GM19455 (cell line): ENCODE results near the gene SKAP1.
"Not testable (repeated sequence)": the region's sequence is repeated elsewhere in the genome, so short reads cannot be mapped to it uniquely, and the experiment has no call there.

ENCODE experiments used
- ATAC-seq: cut with Tn5 transposase; IDR thresholded peaks from one replicate; pipeline ENCODE4 v1.9.1; 2021; ENCODE audit not compliant: unreplicated experiment

Gene SKAP1

GRCh38 chr17:48225725-48226567, 204.1 kb downstream of the SKAP1 start:
- ATAC-seq, result no peak

- ATAC-seq, result no peak
Measured at GRCh38 chr17:48223945-48224344, 206.1 kb downstream of the SKAP1 start.

DNA sequence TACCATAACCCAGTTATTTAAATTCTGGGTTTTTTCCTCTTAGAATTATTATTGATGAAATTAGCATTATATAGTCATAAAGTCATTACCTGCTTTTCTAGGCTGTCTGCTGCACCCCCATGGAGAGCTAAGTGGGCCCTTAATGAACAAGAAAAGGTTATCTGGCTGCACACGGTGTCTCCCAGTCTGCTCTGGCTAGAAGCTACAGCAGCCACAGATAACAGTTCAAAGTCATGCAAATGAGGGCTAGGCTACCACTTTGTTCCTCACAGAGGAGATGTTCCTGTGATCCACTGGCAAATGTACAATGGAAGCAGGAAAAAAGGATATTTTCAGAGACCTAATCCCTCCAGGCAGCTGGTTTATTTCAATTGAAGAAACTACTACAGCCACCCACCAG, 210.4 kb downstream of the SKAP1 start:
- no peak for ATAC-seq

- no peak for ATAC-seq
Measured at GRCh38 chr17:48215583-48216139, 214.4 kb downstream of the SKAP1 start.

GRCh38 chr17:48213797-48214196, 216.2 kb downstream of the SKAP1 start:
- no peak for ATAC-seq

DNA sequence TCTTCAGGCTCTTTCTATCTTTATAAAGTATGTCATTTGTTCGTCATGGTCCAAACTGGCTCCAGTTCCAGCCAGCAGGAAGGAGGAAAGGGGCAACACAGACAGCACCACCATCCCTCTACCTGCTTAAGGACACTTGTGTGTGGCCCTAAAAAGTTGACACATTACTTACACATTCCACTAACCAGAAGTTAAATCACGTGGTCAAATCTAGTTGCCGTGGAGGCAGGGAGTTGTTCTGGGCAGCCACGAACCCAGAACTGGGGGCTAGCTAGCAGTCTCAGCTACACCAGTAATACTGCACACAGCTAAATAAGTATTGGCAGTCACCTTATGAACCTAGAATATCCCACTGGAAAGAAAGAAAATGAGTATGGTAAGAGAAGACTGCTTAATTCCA, 218.2 kb downstream of the SKAP1 start:
- no peak for ATAC-seq

DNA sequence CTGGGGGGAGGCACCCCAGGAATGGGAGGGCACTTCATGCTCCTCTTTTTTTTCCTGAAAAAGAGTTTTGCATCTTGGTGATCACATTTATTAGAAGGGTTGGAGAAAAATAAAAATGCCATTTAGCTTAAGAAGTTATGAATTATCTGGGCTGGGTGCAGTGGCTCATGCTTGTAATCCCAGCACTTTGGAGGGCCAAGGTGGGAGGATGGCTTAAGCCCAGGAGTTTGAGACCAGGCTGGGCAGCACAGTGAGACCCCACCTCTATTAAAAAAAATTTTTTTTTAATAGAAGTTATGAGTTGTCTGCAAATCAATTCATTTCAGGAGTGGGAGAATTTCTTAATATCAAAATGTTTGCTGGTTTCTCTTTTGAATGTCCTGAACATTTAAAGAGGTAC, 219.0 kb downstream of the SKAP1 start:
- ATAC-seq, result no peak

GRCh38 chr17:48209973-48210372, 220.0 kb downstream of the SKAP1 start:
- ATAC-seq, result no peak

GRCh38 chr17:48207776-48208544, 222.1 kb downstream of the SKAP1 start:
- no peak for ATAC-seq

- not testable (repeated sequence) for ATAC-seq
Measured at GRCh38 chr17:48207036-48207435, 223.0 kb downstream of the SKAP1 start.

- no peak for ATAC-seq
Measured at GRCh38 chr17:48202959-48203358, 227.1 kb downstream of the SKAP1 start.

DNA sequence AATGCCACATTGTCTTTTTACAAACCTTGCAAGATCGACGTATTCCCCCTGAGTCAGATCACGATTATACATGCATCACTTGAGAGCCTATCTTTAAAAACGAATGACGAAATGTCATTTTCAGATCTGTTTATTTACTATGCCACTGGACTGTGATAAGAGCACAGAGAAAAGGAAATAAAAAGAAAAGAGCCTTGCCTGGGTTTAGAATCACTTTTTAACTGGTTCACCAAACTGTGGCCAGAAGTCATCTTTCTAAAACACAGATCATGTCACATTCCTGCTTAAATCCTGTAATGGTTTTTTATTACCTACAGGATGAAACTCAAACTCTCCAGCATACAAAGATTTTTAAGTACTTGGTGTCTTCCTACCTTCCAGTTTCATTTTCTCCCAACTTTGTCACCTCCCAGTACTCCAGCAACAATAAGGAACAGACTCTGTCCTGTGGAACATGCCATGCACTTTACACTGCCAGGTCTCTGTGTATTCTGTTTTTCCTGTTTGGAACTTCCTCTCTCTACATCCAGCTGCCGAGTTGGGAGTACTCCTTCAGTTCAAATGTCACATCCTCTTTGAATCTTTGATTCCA, 231.0 kb downstream of the SKAP1 start:
- ATAC-seq, result no peak

DNA sequence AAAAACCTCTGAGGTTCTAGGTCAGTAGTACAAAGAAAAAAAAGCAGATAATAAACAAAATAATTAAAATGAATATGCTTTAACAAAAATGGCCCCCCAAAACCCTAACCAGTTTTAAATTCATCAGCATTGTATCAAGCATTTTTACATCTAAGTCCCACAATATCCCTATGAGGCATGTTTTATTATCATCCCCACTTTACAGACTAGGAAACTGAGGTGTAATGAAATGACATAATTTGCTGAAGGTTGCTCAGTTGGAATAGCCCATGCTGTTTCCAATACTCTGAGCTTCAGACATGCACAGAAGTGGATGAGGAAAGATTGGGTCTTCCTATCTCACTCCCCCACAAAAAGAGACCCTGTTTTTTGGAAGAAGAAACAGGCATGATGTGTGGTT, 234.1 kb downstream of the SKAP1 start:
- no peak for ATAC-seq

DNA sequence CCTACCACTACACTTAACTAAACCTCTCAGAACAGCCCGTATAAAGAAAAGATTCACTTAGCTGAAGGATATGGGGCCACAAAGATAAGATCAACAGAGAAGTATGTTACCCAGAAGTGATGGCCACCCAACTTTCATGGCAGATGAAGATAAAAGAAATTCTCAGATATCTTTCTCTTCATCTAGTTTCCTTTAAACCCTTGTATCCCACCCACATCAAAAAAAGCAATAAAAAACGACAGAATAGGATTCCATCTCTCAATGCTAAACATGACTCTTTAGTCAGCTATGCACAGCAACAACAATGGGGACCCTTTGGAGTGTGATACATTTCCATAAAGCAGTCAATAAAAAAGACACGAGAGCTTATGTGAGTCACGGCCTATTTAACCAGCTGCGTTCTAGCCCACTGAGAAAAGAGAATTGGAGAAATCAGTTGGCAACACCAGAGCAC, 235.9 kb downstream of the SKAP1 start:
- no peak for ATAC-seq

- ATAC-seq, result no peak
Measured at GRCh38 chr17:48192321-48192731, 237.7 kb downstream of the SKAP1 start.

DNA sequence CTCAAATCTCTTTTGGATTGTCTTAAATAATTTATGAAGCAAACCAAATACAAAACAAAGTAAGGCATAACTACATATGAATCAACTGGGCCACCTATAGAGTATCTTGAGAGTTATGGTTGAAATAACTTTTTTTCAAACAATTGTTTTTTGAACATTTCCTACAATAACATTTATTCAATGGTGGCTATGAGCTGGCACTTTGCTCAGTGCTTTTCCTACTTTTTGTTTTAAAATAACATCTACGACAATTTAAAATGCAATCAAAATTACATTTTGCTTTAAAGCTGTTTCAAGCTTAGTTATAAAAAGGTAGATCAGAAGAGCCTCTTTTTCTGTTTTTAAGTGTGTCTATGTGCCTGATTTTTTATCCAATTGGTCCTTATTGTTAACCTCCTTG, 238.7 kb downstream of the SKAP1 start:
- ATAC-seq, result no peak

- no peak for ATAC-seq
Measured at GRCh38 chr17:48190871-48191270, 239.1 kb downstream of the SKAP1 start.

DNA sequence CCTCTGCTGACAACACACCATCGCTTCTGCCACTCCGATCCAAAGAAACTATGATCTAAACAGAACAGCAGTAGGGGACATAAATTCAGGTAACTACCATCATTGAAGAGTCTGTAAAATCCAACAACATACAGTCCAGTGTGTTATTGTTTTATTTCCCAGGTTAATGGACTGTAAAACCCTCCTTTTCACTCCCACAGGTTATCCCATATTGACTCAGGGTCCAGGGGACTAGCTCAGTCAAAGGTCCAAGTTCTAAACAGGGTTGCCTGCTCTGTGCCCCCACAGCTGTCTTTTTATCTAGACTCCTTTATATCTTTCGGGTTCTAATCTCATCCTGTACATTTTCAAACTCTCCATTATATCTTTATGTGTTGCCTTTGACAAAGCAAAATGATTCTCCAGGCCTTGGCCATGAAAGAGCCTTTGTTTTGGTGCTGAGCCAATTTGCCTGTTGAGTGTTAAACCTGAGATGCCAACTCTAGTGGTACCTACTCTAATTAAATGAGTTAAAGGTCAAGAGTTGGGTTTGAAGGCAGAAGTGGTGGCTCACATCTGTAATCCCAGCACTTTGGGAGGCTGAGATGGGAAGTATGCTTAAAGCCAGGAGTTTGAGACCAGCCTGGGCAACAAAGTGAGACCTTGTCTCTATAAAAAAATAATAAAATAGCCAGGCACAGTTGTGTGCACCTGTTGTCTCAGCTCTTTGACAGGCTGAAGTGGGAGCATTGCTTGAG, 242.0 kb downstream of the SKAP1 start:
- no peak for ATAC-seq

GRCh38 chr17:48186317-48186716, 243.7 kb downstream of the SKAP1 start:
- ATAC-seq, result not testable (repeated sequence)

- no peak for ATAC-seq
Measured at GRCh38 chr17:48184721-48185120, 245.3 kb downstream of the SKAP1 start.

- ATAC-seq, result no peak
Measured at GRCh38 chr17:48181653-48182052, 248.4 kb downstream of the SKAP1 start.
